KMS-11 (cell line): Measurements from ENCODE around the gene ST7.

ENCODE experiments used
- H2AFZ ChIP-seq: fragments of 200-600 bp; sonication (generic); 2 replicates; pipeline ENCODE4 v1.6.1; 2016; ENCODE audit warnings: antibody characterized with exemption, mixed run types, low read depth
- H3K27ac ChIP-seq: fragments of 200-600 bp; sonication (generic); 2 replicates; pipeline ENCODE4 v1.6.1; 2016; ENCODE audit warnings: mild to moderate bottlenecking, mixed run types
- H3K27me3 ChIP-seq: fragments of 200-600 bp; sonication (generic); 2 replicates; pipeline ENCODE4 v1.6.1; 2017; ENCODE audit warnings: mild to moderate bottlenecking, low read depth, mixed run types, moderate library complexity; ENCODE audit not compliant: insufficient read depth
- H3K36me3 ChIP-seq: fragments of 200-600 bp; sonication (generic); 2 replicates; pipeline ENCODE4 v1.6.1; 2017; ENCODE audit warnings: mild to moderate bottlenecking, mixed run types; ENCODE audit not compliant: insufficient read depth
- H3K4me1 ChIP-seq: fragments of 200-600 bp; sonication (generic); 2 replicates; pipeline ENCODE4 v1.6.1; 2016; ENCODE audit warnings: mild to moderate bottlenecking, low read depth, mixed run types; ENCODE audit not compliant: poor library complexity, severe bottlenecking
- H3K4me2 ChIP-seq: fragments of 200-600 bp; sonication (generic); 2 replicates; pipeline ENCODE4 v1.7.0; 2016; ENCODE audit warnings: mild to moderate bottlenecking, mixed run types
- H3K4me3 ChIP-seq: fragments of 200-600 bp; sonication (generic); IDR thresholded peaks from 2 replicates; pipeline ENCODE4 v1.6.1; 2017; ENCODE audit warnings: low read depth, low read length, mixed read lengths; ENCODE audit not compliant: insufficient read depth
- H3K79me2 ChIP-seq: fragments of 200-600 bp; sonication (generic); 2 replicates; pipeline ENCODE4 v1.6.1; 2016; ENCODE audit warnings: low read depth, mixed run types; ENCODE audit not compliant: insufficient read depth
- H3K9ac ChIP-seq: fragments of 200-600 bp; sonication (generic); 2 replicates; pipeline ENCODE4 v1.6.1; 2016; ENCODE audit warnings: mild to moderate bottlenecking, mixed run types
- H4K20me1 ChIP-seq: fragments of 200-600 bp; sonication (generic); 2 replicates; pipeline ENCODE4 v1.6.1; 2016; ENCODE audit warnings: mild to moderate bottlenecking, mixed run types; ENCODE audit not compliant: insufficient read depth
- CTCF ChIP-seq: fragments of 200-600 bp; sonication (generic); conservative IDR thresholded peaks from 2 replicates; pipeline ENCODE4 v1.6.1; 2017; ENCODE audit warnings: low read depth, mild to moderate bottlenecking, antibody characterized with exemption, low read length, moderate library complexity, mixed read lengths

ST7 gene

GRCh38 chr7:117045927-117046710 lies 92.8 kb downstream of the ST7 start:
- peaks cover 8% of the 10 kb centered on the region for H3K4me1 ChIP-seq
- no peak overlapping the region for H3K4me2 ChIP-seq
- no peak overlapping the region for H2AFZ ChIP-seq
- H3K36me3 ChIP-seq: no peaks in the 10 kb centered on the region
- no peaks in the 10 kb centered on the region for H4K20me1 ChIP-seq
- H3K79me2 ChIP-seq: no peaks in the 10 kb centered on the region
- no peak overlapping the region for H3K4me3 ChIP-seq
- TF ChIP-seq CTCF: no peak
- H3K27ac ChIP-seq: no peak overlapping the region
- H3K27me3 ChIP-seq: no peaks in the 10 kb centered on the region
- H3K9ac ChIP-seq: no peak overlapping the region

- H4K20me1 ChIP-seq: no peaks in the 10 kb centered on the region
- no peak overlapping the region for H3K9ac ChIP-seq
- H3K36me3 ChIP-seq: no peaks in the 10 kb centered on the region
- H3K4me3 ChIP-seq: no peak overlapping the region
- no peaks in the 10 kb centered on the region for H3K27me3 ChIP-seq
- H2AFZ ChIP-seq: no peak overlapping the region
- H3K4me2 ChIP-seq: no peak overlapping the region
- H3K4me1 ChIP-seq: peaks cover 8% of the 10 kb centered on the region
- H3K79me2 ChIP-seq: no peaks in the 10 kb centered on the region
- TF ChIP-seq CTCF: no peak
- no peak overlapping the region for H3K27ac ChIP-seq
Measured at GRCh38 chr7:117047496-117047895, 94.2 kb downstream of the ST7 start.

- Histone ChIP-seq H3K4me1 (peaks cover 8% of the 10 kb centered on the region), H3K27me3 (no peaks in the 10 kb centered on the region), H3K79me2 (no peaks in the 10 kb centered on the region), H3K36me3 (no peaks in the 10 kb centered on the region), H3K4me3 (no peak overlapping the region), H2AFZ (no peak overlapping the region), H3K9ac (no peak overlapping the region), H4K20me1 (no peaks in the 10 kb centered on the region), H3K4me2 (no peak overlapping the region), H3K27ac (no peak overlapping the region)
- TF ChIP-seq CTCF: no peak
Measured at GRCh38 chr7:117048114-117048866, 95.0 kb downstream of the ST7 start.

GRCh38 chr7:117048882-117049281 lies 95.6 kb downstream of the ST7 start:
- no peak overlapping the region for H3K4me3 ChIP-seq
- no peak overlapping the region for H3K9ac ChIP-seq
- H3K4me1 ChIP-seq: peaks cover 8% of the 10 kb centered on the region
- H3K4me2 ChIP-seq: no peak overlapping the region
- H3K79me2 ChIP-seq: no peaks in the 10 kb centered on the region
- no peak overlapping the region for H2AFZ ChIP-seq
- no peak for TF ChIP-seq CTCF
- no peaks in the 10 kb centered on the region for H3K36me3 ChIP-seq
- no peak overlapping the region for H3K27ac ChIP-seq
- no peaks in the 10 kb centered on the region for H4K20me1 ChIP-seq
- no peaks in the 10 kb centered on the region for H3K27me3 ChIP-seq
